Cardiac septum (tissue), 1 donor: ENCODE measurements around the gene SLC38A1. TPM values are rescaled to one million over a fixed set of nuclear protein-coding genes. Genes with fewer than 3 reads are reported as not detected.
"Not testable (repeated sequence)": the region's sequence is repeated elsewhere in the genome, so short reads cannot be mapped to it uniquely, and the experiment has no call there.

ENCODE experiments used
- DNase-seq: peaks from one replicate; pipeline ENCODE4 v3.0.0-alpha.2; 2020; ENCODE audit warnings: low spot score
- intact Hi-C: fragments of 100-400 bp; cut with DNase I; formaldehyde crosslinking; loops from one replicate; pipeline ENCODE4 v1.14.0; 2022
- total RNA-seq: library from RNA; stranded (reverse); fragmentation: NEBNext Ultra II Directional; extraction: Animal tissue kit (Norgen Biotek cat#: 25700); gene quantifications from one replicate; pipeline ENCODE4 v1.2.1, GENCODE V29; 2021
- donor health status: DM: no; HTN: no; CAD: no.

The SLC38A1 gene
- total RNA-seq, 1 donor from 2014 or later, result 64.4 TPM

DNA sequence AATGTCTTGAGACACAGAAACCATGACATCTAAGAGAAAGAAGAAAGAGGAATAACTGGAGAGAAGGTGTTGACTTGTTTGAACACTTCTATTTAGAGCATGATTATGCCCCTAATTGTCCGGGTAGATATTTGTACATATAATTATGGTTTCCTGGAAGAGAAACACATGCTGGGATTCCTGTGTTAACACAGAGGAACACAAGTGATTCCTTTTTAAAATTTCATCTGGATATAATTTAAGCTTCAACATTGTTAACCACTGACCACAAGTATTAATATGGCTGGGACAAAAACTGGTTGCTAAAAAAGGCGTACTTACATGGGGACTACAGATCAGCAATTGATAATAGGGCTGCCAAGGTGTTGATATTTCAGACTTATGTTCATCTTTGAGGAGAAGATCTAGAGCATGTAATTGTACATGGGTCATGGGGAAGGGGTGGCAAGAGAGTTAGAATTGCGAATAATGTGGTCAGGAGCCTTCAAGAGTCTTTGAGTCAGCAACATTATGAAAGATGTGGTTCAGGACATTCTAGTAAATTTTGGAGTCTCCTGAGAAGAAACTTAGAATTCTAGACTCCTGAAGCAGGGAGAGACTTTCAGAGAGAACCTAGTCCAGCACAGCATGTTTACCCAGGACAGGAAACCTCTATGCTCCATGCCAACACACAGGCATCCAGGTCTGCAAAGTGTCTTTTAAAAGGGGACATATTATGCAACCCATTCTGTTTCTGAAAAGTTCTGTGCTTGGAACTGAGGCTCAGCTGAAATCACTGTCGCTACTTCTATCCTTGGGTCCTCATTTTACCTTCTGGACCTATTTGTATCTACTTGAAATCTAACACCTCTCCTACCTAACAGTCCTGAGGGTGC is 56.5 kb downstream of the SLC38A1 start:
- no peak for DNase-seq
- intact Hi-C loops, result no loop called here

DNA sequence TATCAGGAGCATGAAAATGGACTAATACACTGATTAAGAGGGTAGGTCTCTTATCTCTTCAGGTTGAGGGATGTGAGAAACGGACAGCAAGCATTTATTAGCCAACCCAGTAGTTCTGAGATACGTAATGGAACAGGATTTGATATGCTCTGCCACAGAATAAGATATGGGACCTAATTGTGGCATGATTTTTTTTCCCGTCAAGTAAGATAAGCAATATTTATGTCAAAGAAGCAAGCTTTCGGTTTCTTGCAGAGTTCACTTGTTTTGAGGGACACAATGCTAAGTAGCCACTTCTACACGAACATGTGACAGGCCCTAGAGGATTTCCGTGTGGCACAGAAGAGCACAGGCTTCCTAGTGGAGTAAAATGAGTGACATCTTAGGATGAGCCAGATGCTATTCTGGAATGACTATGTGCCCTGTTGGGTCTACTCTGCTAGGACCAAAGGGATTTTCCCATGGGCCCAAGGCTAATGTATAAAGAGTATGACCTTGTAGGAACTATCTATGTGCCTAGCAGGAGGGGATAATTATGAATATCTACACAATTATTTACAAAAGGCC is 57.9 kb downstream of the SLC38A1 start:
- DNase-seq, result no peak
- intact Hi-C loops, result no loop called here

DNA sequence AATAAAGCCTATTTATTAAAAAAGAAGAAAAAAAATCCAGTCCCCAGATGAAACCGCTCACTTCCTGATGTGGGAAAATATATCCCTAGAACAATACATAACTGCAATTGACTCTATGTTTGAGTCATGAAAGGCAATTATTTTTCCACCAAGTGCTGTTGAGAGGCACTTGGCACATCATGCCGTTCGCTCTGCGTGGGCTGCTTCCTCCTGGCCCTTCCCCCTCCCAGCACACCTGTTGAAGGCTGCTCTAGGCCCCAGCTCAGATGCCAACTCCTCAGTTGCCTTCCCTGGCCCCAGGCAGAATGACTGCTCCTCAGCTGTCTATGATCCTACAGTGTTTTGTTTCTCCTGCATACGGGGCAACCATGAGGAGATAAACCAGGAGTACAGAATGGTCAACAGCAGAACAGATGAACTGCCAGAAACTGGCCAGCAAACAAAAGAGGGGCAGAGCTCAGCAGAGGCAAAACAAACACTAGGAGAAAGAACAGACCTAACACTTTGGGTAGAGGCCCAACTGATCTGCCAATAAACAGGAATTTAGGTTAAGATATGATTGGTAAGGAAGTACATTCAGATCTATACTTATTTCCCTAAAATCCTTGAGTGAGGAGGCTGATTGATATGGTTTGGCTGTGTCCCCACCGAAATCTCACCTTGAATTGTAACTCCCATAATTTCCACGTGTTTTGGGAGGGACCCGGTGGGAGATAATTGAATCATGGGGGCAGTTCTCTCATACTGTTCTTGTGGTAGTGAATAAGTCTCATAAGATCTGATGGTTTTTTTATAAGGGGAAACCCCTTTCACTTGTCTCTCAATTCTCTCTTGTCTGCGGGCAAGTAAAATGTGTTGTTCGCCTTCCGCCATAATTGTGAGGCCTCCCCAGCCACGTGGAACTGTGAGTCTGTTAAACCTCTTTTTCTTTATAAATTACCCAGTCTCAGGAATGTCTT is 58.6 kb downstream of the SLC38A1 start:
- DNase-seq, result no peak
- intact Hi-C loops, result loop anchor here (5.0 kb wide), 1 partner anchor 57 kb away; the partner anchor contains the start of gene SLC38A1

DNA sequence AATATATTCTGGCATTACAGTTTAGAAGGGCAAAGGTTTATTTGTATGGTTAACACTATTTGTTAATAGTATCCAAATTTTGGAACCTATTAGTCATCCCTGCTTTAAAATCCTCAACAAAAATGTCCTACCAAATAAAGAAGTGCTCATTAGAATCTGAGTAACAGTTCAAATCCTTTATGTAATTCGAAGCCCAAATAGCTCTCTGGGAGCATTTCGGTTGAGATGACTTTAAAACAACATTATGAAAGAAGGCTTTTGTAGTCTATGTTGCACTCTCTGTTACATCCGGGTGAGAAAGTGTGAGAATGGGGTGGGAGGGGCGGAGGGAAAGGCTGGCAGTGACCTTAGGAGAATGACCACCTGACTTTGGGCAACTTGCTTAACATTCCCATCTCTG is 59.7 kb downstream of the SLC38A1 start:
- no peak for DNase-seq
- intact Hi-C loops, result loop anchor here (5.0 kb wide), 1 partner anchor 58 kb away; the partner anchor contains the start of gene SLC38A1

DNA sequence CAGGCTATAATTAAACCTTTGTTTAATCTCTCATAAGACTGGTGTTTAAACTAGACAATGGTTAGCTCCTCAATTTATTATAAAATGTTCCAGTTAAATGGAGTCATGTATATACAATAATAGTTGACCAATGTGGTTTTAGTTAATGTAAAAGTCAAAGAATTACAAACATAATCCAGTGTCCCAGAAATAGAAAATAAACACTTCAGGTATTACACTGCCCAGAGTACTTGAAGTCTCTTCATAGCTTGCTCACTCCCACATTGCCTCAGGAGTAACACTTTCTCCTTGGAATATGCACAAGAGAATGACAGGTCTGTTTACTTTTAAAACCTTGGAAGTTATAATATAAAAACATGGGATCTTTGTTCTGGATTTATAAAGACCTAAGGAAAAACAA is 60.5 kb downstream of the SLC38A1 start:
- intact Hi-C loops, result loop anchor here (5.0 kb wide), 1 partner anchor 59 kb away; the partner anchor contains the start of gene SLC38A1
- DNase-seq, result no peak

DNA sequence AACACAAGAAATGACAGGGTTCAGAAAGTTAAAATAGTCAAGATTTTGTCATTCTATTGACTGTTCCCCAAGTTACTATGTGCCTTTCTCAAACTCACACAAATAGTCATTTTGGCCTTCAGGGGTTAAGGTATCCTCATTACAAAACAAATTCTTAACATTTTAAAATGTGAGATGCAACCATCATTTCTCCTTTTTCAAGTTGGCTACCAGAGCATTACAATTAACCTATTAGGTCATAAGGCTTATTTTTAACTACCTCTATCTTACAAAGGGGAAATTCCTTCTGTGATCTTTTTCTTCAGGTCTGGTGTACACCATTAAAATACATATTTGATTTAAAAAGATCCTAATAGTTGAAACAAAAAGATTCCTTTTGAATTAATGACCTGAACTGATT is 61.2 kb downstream of the SLC38A1 start:
- DNase-seq, result no peak
- intact Hi-C loops, result loop anchor here (5.0 kb wide), 1 partner anchor 60 kb away; the partner anchor contains the start of gene SLC38A1

DNA sequence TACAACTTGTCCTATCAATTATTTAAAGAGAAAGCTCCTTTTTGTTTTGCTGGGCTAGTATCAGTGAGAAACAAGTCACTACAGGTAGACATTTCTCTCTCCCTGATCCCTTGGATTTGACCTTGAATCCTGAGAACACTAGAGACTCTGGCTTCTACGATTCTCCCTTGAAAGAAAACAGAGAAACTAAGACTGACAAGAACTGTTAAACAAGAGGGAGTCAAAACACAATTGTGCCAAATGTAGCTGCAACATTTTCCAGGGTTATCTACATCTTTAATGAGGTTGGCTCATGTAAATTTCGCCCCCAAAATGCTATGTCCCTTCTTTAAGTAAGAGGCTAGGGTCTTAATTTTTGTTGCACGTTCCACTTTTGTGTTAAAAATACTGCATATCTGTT is 62.4 kb downstream of the SLC38A1 start:
- intact Hi-C loops, result loop anchor here (5.0 kb wide), 1 partner anchor 61 kb away; the partner anchor contains the start of gene SLC38A1
- no peak for DNase-seq

DNA sequence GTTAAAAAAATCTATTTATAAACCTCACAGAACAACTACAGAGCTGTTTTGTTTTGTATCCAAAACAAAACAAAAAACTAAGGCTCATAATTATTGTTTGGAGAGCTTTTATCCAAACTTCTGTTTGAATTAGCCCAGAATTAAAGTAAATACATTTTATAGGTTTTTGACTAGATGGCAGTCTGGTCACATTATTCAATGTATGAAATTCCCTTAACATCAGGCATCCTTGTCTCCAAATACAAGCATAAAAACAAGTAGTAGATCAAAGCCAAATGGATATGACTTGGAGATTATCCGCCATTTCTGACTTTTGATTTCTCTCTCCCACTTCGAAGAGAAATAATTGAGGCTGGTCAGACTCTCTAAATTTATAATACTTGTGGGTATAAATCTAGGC is 63.5 kb downstream of the SLC38A1 start:
- intact Hi-C loops, result loop anchor here (5.0 kb wide), 1 partner anchor 62 kb away; the partner anchor contains the start of gene SLC38A1

DNA sequence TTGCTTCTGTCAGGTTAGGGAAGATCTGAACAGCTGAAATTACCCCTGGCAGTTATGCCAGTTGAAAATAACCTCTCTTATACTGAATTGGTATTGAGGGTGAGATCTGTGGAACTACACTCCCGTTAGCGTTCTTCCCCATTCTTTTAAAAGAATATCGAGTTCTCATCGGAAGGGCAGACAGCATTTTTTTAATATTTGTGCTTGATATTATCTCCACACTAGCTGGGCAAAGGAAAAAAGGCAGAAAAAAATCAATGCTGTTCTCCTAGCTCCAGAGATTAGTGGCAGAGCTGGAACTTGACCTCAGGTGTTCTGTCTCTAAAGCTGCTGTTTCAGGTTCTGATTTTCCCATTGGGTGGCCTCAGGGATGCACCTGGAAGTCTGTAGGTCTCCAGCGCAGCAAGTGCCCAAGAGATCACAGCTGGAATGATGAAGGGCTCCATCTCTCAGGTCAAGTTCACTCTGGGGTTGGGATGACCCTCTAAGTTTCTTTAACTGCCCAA is 67.5 kb downstream of the SLC38A1 start:
- no peak for DNase-seq
- intact Hi-C loops, result no loop called here

More for the DNA sequence above, 63.5 kb downstream of the SLC38A1 start:
- DNase-seq, result no peak

DNA sequence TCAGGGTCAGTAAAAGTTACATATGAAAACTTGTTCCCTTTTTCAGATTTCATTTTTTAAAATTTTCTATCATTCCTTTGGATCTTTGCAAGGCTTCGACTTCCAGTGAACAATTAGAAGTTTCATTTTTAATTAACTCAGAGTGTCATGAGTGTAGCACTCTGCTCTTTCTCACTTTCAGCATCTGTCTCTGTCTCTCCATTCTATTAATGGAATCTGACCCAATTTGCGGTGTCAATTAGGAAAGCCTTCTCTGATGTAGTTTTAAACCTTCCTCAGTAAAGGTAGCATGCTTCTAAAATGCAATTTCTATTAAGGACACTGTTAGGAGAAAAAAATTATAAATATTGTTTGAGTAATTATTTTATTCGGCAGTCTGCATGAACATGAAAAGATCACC is 68.3 kb downstream of the SLC38A1 start:
- intact Hi-C loops, result no loop called here
- DNase-seq, result no peak

DNA sequence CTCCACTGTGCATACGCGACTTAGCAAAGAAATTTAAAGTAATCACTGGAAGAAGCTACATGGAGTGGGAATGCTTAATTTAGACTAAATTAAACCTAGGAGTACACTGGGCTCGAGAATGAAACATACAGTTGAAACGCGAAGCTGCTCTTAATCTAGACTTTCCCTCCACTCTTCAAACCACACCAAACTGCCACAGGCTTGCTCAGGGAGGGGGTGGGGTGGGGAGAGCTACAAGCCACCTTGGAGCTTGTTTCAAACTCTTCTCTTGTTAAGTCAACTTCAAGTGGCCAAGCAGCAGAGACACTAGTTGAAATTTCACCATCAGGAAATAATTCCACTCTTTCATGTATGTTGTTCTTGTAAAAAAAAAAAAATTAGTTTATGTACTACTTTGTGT is 69.9 kb downstream of the SLC38A1 start:
- intact Hi-C loops, result no loop called here
- DNase-seq, result no peak

DNA sequence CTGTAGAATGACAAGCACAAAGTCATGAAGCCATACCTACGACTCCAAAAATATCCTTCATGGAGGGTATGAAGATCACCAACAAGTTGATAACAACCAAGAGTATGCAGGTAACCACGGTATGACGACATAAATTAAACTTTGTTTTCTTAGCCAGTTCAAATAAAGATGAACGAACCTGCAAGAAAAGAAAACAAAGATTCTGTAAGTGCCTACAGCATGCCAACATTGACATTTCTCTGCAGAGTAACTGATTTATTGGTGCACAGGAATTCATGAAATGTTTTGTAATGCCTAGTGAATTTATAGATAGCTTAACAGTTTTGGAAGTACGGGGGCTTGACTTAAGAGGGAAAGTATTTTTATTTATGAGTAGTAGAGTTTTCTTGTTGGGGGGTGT is 71.0 kb downstream of the SLC38A1 start:
- intact Hi-C loops, result no loop called here
- DNase-seq, result no peak

DNA sequence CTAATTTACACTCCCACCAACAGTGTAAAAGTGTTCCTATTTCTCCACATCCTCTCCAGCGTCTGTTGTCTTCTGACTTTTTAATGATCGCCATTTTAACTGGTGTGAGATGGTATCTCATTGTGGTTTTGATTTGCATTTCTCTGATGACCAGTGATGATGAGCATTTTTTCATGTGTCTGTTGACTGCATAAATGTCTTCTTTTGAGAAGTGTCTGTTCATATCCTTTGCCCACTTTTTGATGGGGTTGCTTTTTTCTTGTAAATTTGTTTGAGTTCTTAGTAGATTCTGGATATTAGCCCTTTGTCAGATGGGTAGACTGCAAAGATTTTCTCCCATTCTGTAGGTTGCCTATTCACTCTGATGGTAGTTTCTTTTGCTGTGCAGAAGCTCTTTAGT is 78.3 kb downstream of the SLC38A1 start:
- intact Hi-C loops, DNase-seq: not testable (repeated sequence)

DNA sequence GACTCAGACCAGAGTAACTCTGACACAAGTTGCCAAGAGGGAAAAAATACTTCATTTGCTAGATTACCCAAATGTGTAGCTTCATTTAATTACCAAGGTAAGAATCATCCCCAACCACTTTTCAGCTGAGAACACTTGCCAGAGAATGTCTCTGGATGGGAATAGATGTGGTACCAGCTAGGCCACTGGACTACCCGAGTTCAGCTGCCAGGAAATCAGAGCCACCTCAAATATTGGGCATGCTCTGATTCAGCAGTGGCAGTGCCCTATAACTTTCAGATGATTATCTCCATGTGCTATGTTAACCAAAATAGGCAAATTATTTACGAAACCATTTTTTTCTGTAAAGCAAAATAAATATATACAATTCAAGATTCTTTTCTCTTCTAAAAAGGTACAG is 80.7 kb downstream of the SLC38A1 start:
- intact Hi-C loops, result no loop called here

DNA sequence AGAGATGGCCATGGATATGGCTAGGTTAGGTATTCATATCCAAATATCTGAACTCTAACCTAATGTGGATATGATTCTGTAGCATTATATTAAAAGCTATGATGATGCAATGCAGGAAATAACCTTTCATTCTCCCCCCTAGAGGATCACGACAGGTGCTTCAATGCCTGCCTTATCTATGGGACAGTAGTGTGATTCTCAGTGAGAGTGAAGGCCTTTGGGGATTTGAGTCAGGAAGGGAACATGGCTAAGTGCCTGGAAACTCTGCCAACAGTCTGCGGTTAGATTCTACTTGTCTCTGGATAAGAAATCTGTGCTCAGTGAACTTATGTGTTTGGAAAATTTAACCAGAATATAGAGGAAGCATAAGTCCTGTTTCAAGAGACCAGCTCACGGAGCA is 81.8 kb downstream of the SLC38A1 start:
- DNase-seq, result no peak
- intact Hi-C loops, result no loop called here

More for the DNA sequence above, 80.7 kb downstream of the SLC38A1 start:
- DNase-seq, result no peak

DNA sequence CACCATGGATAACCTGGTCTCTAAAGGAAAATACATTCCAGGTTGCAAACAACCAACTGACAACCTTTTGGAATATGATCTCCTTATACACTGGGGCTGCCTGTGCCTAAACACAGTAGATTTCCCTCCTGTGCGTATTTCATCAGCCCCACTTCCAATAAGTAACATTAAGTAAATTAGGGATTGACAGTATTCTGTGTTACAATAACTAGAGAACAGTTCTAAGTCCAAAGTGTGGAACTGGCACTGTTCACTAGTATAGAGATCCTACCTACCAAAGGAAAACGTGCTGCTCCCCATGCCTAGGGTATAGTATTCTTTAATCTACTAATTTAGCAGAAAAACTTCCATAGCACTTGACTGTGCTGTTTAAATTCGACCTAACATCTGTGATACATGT is 82.8 kb downstream of the SLC38A1 start:
- DNase-seq, result no peak
- intact Hi-C loops, result no loop called here

DNA sequence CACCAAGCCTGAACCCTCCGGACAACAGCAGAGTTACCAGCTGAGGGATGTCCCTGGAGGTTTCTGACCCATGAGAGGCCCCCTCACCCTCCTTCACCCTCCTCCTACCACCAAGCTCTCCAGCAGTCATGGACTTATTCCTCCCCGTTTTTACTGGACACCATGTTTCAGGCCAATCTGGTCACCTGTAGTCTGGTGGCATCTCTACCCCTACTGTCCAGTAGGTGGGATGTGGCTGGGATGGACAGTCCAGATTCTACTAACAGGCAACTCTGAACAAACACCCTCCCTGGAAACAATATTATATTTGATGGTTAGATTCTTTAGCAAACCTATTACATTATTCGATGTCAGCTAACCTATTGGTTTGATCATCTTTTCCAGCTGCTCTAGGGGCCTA is 83.2 kb downstream of the SLC38A1 start:
- intact Hi-C loops, result no loop called here
- DNase-seq, result no peak

DNA sequence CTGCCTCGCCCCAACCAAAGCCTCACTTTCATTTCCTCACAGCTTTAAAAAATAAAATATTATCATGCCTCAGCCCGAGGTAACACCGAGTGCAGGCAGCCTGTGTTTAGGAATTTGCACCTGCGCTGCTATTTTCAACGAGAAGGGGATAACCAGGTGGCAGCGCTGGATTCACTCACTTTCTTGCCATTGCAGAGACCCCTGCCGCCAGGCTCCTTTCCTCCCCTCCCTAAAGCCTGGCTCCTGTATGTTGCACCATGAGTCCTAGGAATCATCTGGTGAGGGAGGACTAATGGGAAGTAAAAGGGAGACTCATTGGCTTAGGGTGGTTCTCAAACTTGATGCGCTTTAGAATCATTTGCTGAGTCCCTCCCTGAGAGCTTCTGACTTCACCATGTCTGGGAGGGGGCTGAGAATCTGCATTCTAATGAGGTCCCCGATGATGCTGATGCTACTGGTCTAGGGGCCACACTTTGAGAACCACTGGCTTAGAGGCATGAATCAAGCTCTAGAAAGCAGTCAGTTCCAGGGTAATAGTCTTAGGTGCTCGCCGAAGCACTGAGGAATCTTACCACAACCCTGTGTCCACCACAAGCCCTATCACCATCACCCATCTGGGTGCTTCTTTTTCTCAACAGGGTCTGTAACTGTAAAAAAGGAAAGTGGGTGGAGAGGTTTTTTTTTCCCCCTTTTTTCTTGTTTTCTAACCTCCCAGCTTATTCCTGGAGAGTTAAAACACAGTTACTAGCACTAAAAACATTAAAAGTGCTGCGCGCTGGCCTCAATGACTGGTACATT is 83.8 kb downstream of the SLC38A1 start:
- intact Hi-C loops, result no loop called here
- no peak for DNase-seq

DNA sequence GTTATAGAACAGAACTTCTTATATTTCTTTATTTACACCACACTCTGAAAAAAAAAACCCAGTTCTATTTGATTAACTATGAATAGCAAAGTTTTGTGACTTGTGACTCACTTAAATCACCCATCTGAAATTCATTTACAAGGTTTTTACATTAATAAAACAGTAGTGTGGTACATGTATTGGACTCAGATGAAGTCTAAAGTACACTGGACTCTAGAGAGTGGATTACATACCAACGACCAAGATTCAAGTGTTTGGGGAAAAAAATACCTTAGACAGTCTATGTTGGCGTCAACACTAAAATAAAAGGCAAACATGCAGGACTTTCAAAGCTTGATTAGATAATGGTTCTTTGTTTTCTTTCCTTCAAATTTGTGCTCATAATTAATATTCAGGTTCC is 85.7 kb downstream of the SLC38A1 start:
- intact Hi-C loops, result no loop called here

More for the DNA sequence above, 85.7 kb downstream of the SLC38A1 start:
- DNase-seq, result no peak
